A673 (cell line): Measurements from ENCODE around the gene CHN1.

Experiments
- CTCF ChIP-seq: fragments of 300-800, 200-600 bp; sonication (generic); conservative IDR thresholded peaks from 2 replicates; pipeline ENCODE4 v1.5.1; 2017; ENCODE audit warnings: low read depth, mild to moderate bottlenecking, antibody characterized with exemption, low read length, moderate library complexity, mixed read lengths
- EZH2 ChIP-seq: fragments of 200-600 bp; sonication (generic); IDR thresholded peaks from 2 replicates; pipeline ENCODE4 v1.6.1; 2017; ENCODE audit warnings: borderline replicate concordance, low read depth, mild to moderate bottlenecking, mixed read lengths, antibody characterized with exemption, low read length; ENCODE audit not compliant: poor library complexity, severe bottlenecking

- no peak for TF ChIP-seq CTCF
- TF ChIP-seq EZH2: no peak
Measured at GRCh38 chr2:174908284-174908683, 96.9 kb downstream of the CHN1 start.
